ENCODE results near the gene SYNRG. TPM values are rescaled to one million over a fixed set of nuclear protein-coding genes. Genes with fewer than 3 reads are reported as not detected.

Gene SYNRG
- total and polyA plus RNA-seq, 4 donors = 6.5 to 20.5 (median 15.9) TPM

GRCh38 chr17:37643869-37644268 lies 34.7 kb upstream of the SYNRG start:
- Histone ChIP-seq H3K9me3 (ENCODE audit: control insufficient read depth in 4 of 4, low read length in 3 of 4) (no peaks in the 10 kb centered on the region), H3K27me3 (ENCODE audit: control insufficient read depth in 4 of 4, insufficient read depth in 4 of 4, low read length in 3 of 4) (no peaks in the 10 kb centered on the region), H3K4me3 (ENCODE audit: low read depth in 1 of 3, low read length in 3 of 3) (peak overlapping the region in 1 of 3 donors; percentile 33), H3K4me1 (ENCODE audit: control insufficient read depth in 4 of 4, insufficient read depth in 4 of 4, low read length in 3 of 4) (peaks cover 3 to 15% (median 11%) of the 10 kb centered on the region in 4 donors), H3K36me3 (ENCODE audit: control insufficient read depth in 4 of 4, insufficient read depth in 3 of 4, low read depth in 1 of 4, low read length in 3 of 4) (peaks cover 0 to 10% (median 4%) of the 10 kb centered on the region in 4 donors), H3K9ac (ENCODE audit: low read depth in 1 of 2, low read length in 2 of 2) (no peak overlapping the region), H3K27ac (ENCODE audit: low read depth in 1 of 2, low read length in 2 of 2) (peak overlapping the region in 1 of 2 donors; percentile 2)
- no peak for DNase-seq (ENCODE audit: low spot score)
- no peak for TF ChIP-seq YY1 (IDR thresholded peaks at IDR 0.05)
- no peak for TF ChIP-seq SP1 (IDR thresholded peaks at IDR 0.05)
- no peak for TF ChIP-seq FOXA1 (IDR thresholded peaks at IDR 0.05)
- no peak for TF ChIP-seq HNF4A (conservative IDR thresholded peaks at IDR 0.05)
- TF ChIP-seq, protein P1, sequence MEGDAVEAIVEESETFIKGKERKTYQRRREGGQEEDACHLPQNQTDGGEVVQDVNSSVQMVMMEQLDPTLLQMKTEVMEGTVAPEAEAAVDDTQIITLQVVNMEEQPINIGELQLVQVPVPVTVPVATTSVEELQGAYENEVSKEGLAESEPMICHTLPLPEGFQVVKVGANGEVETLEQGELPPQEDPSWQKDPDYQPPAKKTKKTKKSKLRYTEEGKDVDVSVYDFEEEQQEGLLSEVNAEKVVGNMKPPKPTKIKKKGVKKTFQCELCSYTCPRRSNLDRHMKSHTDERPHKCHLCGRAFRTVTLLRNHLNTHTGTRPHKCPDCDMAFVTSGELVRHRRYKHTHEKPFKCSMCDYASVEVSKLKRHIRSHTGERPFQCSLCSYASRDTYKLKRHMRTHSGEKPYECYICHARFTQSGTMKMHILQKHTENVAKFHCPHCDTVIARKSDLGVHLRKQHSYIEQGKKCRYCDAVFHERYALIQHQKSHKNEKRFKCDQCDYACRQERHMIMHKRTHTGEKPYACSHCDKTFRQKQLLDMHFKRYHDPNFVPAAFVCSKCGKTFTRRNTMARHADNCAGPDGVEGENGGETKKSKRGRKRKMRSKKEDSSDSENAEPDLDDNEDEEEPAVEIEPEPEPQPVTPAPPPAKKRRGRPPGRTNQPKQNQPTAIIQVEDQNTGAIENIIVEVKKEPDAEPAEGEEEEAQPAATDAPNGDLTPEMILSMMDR (IDR thresholded peaks at IDR 0.05; ENCODE audit: low read depth, low read length, missing input control) = no peak
- TF ChIP-seq, protein P2, sequence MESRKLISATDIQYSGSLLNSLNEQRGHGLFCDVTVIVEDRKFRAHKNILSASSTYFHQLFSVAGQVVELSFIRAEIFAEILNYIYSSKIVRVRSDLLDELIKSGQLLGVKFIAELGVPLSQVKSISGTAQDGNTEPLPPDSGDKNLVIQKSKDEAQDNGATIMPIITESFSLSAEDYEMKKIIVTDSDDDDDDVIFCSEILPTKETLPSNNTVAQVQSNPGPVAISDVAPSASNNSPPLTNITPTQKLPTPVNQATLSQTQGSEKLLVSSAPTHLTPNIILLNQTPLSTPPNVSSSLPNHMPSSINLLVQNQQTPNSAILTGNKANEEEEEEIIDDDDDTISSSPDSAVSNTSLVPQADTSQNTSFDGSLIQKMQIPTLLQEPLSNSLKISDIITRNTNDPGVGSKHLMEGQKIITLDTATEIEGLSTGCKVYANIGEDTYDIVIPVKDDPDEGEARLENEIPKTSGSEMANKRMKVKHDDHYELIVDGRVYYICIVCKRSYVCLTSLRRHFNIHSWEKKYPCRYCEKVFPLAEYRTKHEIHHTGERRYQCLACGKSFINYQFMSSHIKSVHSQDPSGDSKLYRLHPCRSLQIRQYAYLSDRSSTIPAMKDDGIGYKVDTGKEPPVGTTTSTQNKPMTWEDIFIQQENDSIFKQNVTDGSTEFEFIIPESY (IDR thresholded peaks at IDR 0.05) = no peak
- TF ChIP-seq HNF4G (IDR thresholded peaks at IDR 0.05) = no peak
- no peak for TF ChIP-seq JUND (IDR thresholded peaks at IDR 0.05)
- TF ChIP-seq RXRA (IDR thresholded peaks at IDR 0.05) = no peak
- WGBS = 12% methylated on average over 3 of the region's 3 CpGs

DNA sequence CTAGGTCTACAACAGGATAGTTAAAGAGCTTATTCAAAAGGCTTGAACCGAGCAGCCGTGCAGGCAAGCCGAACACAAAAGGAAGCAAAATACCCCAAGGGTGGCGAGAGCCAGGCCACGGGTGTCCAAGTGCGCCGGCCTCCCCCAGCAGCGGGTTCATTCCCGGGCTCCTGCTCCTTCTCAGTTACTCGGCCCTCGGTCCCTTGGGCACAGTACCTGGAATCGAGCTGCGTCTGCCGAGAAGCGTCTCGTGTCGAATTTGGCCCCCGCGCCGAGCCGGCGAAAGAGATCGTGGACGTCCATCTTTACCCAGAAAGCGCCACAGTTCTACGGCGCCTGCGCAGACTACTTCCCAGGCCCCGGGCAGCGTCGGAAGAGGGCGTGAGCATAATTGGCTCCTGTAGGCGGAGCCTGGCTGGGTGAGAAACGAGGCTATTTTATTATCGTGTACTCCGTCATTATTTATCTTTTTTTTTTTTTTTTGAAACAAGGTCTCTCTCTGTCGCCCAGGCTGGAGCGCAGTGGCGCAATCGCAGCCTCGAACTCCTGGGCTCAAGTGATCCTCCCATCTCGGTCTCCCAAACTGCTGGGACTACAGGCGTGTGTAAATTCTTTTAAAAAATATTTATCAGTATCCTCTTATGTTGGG lies 34.0 kb upstream of the SYNRG start, which contains the start of gene DDX52:
Gene DDX52 (minus strand): TSS at position 329 of the 649 bp plus-strand sequence. CDS start 26 bp downstream, at position 303.
- no peaks in the 10 kb centered on the region for H3K27me3 ChIP-seq (ENCODE audit: control insufficient read depth in 4 of 4, insufficient read depth in 4 of 4, low read length in 3 of 4)
- peak; percentile 90 for DNase-seq (ENCODE audit: low spot score)
- under 1% methylated on average over 43 of the region's 43 CpGs for WGBS
- peak within 1 kb of the TSS; percentile 82 to 84 for H3K27ac ChIP-seq (ENCODE audit: low read depth in 1 of 2, low read length in 2 of 2)
- H3K36me3 ChIP-seq (ENCODE audit: control insufficient read depth in 4 of 4, insufficient read depth in 3 of 4, low read depth in 1 of 4, low read length in 3 of 4) = peaks cover 0 to 13% (median 4%) of the 10 kb centered on the region in 4 donors
- H3K9ac ChIP-seq (ENCODE audit: low read depth in 1 of 2, low read length in 2 of 2) = peak within 1 kb of the TSS; percentile 85 to 90
- peak within 1 kb of the TSS; percentile 81 to 90 (median 90) for H3K4me3 ChIP-seq (ENCODE audit: low read depth in 1 of 3, low read length in 3 of 3)
- H3K4me1 ChIP-seq (ENCODE audit: control insufficient read depth in 4 of 4, insufficient read depth in 4 of 4, low read length in 3 of 4) = peaks cover 3 to 15% (median 11%) of the 10 kb centered on the region in 4 donors
- peak in 1 of 2 donors; percentile 51 for TF ChIP-seq GABPA (IDR thresholded peaks at IDR 0.05 in 1 of 2, conservative IDR thresholded peaks at IDR 0.05 in 1 of 2)
- no peak for TF ChIP-seq HNF4G (IDR thresholded peaks at IDR 0.05)
- peak; percentile 98 for TF ChIP-seq YY1 (IDR thresholded peaks at IDR 0.05)
- TF ChIP-seq, protein P1 (IDR thresholded peaks at IDR 0.05; ENCODE audit: low read depth, low read length, missing input control) = no peak
- TF ChIP-seq, protein P2 (IDR thresholded peaks at IDR 0.05) = peak; percentile 65
- no peak for TF ChIP-seq EGR1 (IDR thresholded peaks at IDR 0.05; ENCODE audit: low read depth in 2 of 2)
- TF ChIP-seq, protein P3, sequence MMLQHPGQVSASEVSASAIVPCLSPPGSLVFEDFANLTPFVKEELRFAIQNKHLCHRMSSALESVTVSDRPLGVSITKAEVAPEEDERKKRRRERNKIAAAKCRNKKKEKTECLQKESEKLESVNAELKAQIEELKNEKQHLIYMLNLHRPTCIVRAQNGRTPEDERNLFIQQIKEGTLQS (IDR thresholded peaks at IDR 0.05) = no peak
- no peak for TF ChIP-seq TAF1 (conservative IDR thresholded peaks at IDR 0.05)
- TF ChIP-seq FOXA1 (IDR thresholded peaks at IDR 0.05) = no peak
- peak in 1 of 2 donors; percentile 49 for TF ChIP-seq RXRA (IDR thresholded peaks at IDR 0.05)
- peak in 1 of 2 donors; percentile 38 for TF ChIP-seq HNF4A (conservative IDR thresholded peaks at IDR 0.05)
- TF ChIP-seq FOXA2 (IDR thresholded peaks at IDR 0.05) = no peak
- peak; percentile 43 for TF ChIP-seq SP1 (IDR thresholded peaks at IDR 0.05)
- TF ChIP-seq JUND (IDR thresholded peaks at IDR 0.05) = no peak
- TF ChIP-seq RAD21 (IDR thresholded peaks at IDR 0.05) = peak; percentile 26 to 33
- no peak for TF ChIP-seq NR2F2 (IDR thresholded peaks at IDR 0.05)
- TF ChIP-seq, protein P4, sequence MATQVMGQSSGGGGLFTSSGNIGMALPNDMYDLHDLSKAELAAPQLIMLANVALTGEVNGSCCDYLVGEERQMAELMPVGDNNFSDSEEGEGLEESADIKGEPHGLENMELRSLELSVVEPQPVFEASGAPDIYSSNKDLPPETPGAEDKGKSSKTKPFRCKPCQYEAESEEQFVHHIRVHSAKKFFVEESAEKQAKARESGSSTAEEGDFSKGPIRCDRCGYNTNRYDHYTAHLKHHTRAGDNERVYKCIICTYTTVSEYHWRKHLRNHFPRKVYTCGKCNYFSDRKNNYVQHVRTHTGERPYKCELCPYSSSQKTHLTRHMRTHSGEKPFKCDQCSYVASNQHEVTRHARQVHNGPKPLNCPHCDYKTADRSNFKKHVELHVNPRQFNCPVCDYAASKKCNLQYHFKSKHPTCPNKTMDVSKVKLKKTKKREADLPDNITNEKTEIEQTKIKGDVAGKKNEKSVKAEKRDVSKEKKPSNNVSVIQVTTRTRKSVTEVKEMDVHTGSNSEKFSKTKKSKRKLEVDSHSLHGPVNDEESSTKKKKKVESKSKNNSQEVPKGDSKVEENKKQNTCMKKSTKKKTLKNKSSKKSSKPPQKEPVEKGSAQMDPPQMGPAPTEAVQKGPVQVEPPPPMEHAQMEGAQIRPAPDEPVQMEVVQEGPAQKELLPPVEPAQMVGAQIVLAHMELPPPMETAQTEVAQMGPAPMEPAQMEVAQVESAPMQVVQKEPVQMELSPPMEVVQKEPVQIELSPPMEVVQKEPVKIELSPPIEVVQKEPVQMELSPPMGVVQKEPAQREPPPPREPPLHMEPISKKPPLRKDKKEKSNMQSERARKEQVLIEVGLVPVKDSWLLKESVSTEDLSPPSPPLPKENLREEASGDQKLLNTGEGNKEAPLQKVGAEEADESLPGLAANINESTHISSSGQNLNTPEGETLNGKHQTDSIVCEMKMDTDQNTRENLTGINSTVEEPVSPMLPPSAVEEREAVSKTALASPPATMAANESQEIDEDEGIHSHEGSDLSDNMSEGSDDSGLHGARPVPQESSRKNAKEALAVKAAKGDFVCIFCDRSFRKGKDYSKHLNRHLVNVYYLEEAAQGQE (IDR thresholded peaks at IDR 0.05) = peak; percentile 18
- peak; percentile 31 for TF ChIP-seq MAX (IDR thresholded peaks at IDR 0.05)
- H3K9me3 ChIP-seq (ENCODE audit: control insufficient read depth in 4 of 4, low read length in 3 of 4) = no peaks in the 10 kb centered on the region

Measured in liver (tissue), 9 donors.